ENCODE results near the gene GMPR.

Gene GMPR

GRCh38 chr6:16326971-16327776 is 88.8 kb downstream of the GMPR start:
- DNase-seq (ENCODE audit: low read depth in 3 of 3), result no peak

- no peak for DNase-seq (ENCODE audit: low read depth in 3 of 3)
These were observed 89.5 kb downstream of the GMPR start for GRCh38 chr6:16327777-16328325.

- no peak for DNase-seq (ENCODE audit: low read depth in 3 of 3)
These were observed 90.8 kb downstream of the GMPR start for GRCh38 chr6:16329233-16329632.

GRCh38 chr6:16331384-16332174 is 93.2 kb downstream of the GMPR start:
- DNase-seq (ENCODE audit: low read depth in 3 of 3), result peak in 2 of 3 experiments; percentile 35 to 37

GRCh38 chr6:16332175-16332542 is 93.8 kb downstream of the GMPR start:
- DNase-seq (ENCODE audit: low read depth in 3 of 3), result peak; percentile 57 to 74 (median 65)

GRCh38 chr6:16333580-16333979 is 95.2 kb downstream of the GMPR start:
- no peak for DNase-seq (ENCODE audit: low read depth in 3 of 3)

- no peak for DNase-seq (ENCODE audit: low read depth in 3 of 3)
These were observed 96.3 kb downstream of the GMPR start for GRCh38 chr6:16334671-16335070.

GRCh38 chr6:16335176-16335575 is 96.8 kb downstream of the GMPR start:
- no peak for DNase-seq (ENCODE audit: low read depth in 3 of 3)

GRCh38 chr6:16336056-16336818 is 97.8 kb downstream of the GMPR start:
- no peak for DNase-seq (ENCODE audit: low read depth in 3 of 3)

- no peak for DNase-seq (ENCODE audit: low read depth in 3 of 3)
These were observed 98.5 kb downstream of the GMPR start for GRCh38 chr6:16336911-16337294.

GRCh38 chr6:16337295-16337975 is 99.0 kb downstream of the GMPR start:
- no peak for DNase-seq (ENCODE audit: low read depth in 3 of 3)

GRCh38 chr6:16338577-16339264 is 100.3 kb downstream of the GMPR start:
- no peak for DNase-seq (ENCODE audit: low read depth in 3 of 3)

GRCh38 chr6:16339265-16339587 is 100.8 kb downstream of the GMPR start:
- DNase-seq (ENCODE audit: low read depth in 3 of 3), result no peak

- no peak for DNase-seq (ENCODE audit: low read depth in 3 of 3)
These were observed 105.2 kb downstream of the GMPR start for GRCh38 chr6:16343593-16343992.

- DNase-seq (ENCODE audit: low read depth in 3 of 3), result no peak
These were observed 106.4 kb downstream of the GMPR start for GRCh38 chr6:16344756-16345155.
